Type B pancreatic cell (in vitro differentiated cells): ENCODE data around the gene TMEM132D. TPM values are rescaled to one million over a fixed set of nuclear protein-coding genes. Genes with fewer than 3 reads are reported as not detected.

Experiments
- DNase-seq: peaks from one replicate; pipeline ENCODE4 v3.0.0; 2021; ENCODE audit warnings: mixed read lengths; ENCODE audit not compliant: unreplicated experiment; ENCODE audit errors: extremely low spot score
- H3K27ac Mint-ChIP-seq: 2 replicates; pipeline ENCODE4 v1.8.0; 2021; ENCODE audit warnings: mild to moderate bottlenecking, mixed read lengths
- H3K27me3 Mint-ChIP-seq: 2 replicates; pipeline ENCODE4 v1.8.0; 2021; ENCODE audit warnings: mixed read lengths
- H3K36me3 Mint-ChIP-seq: 2 replicates; pipeline ENCODE4 v1.8.0; 2021; ENCODE audit warnings: mixed read lengths
- H3K4me1 Mint-ChIP-seq: one replicate; pipeline ENCODE4 v1.8.0; 2021; ENCODE audit warnings: mixed read lengths; ENCODE audit not compliant: unreplicated experiment
- H3K4me3 Mint-ChIP-seq: 2 replicates; pipeline ENCODE4 v1.8.0; 2021; ENCODE audit warnings: mild to moderate bottlenecking, mixed read lengths
- H3K9me3 Mint-ChIP-seq: 2 replicates; pipeline ENCODE4 v1.8.0; 2021; ENCODE audit warnings: mixed read lengths
- total RNA-seq: library from RNA; stranded (reverse); gene quantifications from 2 replicates; pipeline ENCODE4 v1.2.1, GENCODE V29; 2021; ENCODE audit warnings: low replicate concordance
- TF ChIP-seq, protein P1 (sequence below): fragments of 200-600 bp; sonication (generic); conservative IDR thresholded peaks from 2 replicates; pipeline ENCODE4 v1.5.0; 2021; ENCODE audit warnings: antibody characterized with exemption, mild to moderate bottlenecking

Gene TMEM132D
- total RNA-seq, 1 donor from 2014 or later: 1.8 TPM

DNA sequence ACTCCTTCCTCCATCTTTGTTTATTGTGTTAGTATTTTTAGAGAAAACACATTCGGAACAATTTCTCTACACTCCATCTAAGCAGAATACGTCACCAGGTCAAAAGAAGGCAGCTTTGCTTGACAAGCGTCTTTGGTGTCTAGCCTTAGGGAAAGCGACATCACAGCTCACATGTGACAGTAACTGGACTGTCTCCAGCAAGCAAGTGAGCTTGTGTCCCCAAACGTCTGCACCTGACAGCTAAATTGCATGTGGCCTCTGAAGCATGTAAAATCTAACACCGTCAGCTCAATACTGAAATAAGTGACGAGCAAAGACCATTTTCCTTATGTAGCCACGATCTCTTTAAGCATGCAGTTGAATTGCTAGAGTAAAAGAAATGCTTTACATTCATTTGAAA, 540.8 kb downstream of the TMEM132D start:
- H3K27ac Mint-ChIP-seq: no peak overlapping the region

DNA sequence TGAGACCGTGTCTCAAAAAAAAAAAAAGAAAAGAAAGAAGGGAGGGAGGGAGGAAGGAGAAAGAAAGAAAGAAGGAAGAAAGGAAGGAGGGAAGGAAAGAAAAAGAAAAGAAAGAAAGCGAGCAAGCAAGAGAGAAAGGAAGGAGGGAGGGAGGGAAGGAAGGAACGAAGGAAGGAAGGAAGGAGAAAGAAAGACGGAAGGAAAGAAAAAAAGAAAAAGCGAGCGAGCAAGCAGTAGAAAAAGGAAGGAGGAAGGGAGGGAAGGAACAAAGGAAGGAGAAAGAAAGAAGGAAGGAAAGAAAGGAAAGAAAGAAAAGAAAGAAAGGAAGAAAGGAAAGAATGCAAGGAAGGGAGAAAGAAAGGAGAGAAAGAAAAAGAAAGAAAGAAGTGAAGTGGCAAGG, 546.6 kb downstream of the TMEM132D start:
- no peaks in the 10 kb centered on the region for H3K4me1 Mint-ChIP-seq
- TF ChIP-seq, protein P1, sequence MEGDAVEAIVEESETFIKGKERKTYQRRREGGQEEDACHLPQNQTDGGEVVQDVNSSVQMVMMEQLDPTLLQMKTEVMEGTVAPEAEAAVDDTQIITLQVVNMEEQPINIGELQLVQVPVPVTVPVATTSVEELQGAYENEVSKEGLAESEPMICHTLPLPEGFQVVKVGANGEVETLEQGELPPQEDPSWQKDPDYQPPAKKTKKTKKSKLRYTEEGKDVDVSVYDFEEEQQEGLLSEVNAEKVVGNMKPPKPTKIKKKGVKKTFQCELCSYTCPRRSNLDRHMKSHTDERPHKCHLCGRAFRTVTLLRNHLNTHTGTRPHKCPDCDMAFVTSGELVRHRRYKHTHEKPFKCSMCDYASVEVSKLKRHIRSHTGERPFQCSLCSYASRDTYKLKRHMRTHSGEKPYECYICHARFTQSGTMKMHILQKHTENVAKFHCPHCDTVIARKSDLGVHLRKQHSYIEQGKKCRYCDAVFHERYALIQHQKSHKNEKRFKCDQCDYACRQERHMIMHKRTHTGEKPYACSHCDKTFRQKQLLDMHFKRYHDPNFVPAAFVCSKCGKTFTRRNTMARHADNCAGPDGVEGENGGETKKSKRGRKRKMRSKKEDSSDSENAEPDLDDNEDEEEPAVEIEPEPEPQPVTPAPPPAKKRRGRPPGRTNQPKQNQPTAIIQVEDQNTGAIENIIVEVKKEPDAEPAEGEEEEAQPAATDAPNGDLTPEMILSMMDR: no peak
- no peak for DNase-seq
- no peak overlapping the region for H3K4me3 Mint-ChIP-seq
- H3K27me3 Mint-ChIP-seq: peaks cover 38% of the 10 kb centered on the region
- H3K27ac Mint-ChIP-seq: no peak overlapping the region
- H3K36me3 Mint-ChIP-seq: no peaks in the 10 kb centered on the region
- no peaks in the 10 kb centered on the region for H3K9me3 Mint-ChIP-seq

More for the DNA sequence above, 540.8 kb downstream of the TMEM132D start:
- Mint-ChIP-seq H3K9me3 (no peaks in the 10 kb centered on the region), H3K4me3 (no peak overlapping the region), H3K27me3 (peaks cover 47% of the 10 kb centered on the region), H3K36me3 (no peaks in the 10 kb centered on the region), H3K4me1 (no peaks in the 10 kb centered on the region)
- DNase-seq: no peak
- TF ChIP-seq, protein P1: no peak

DNA sequence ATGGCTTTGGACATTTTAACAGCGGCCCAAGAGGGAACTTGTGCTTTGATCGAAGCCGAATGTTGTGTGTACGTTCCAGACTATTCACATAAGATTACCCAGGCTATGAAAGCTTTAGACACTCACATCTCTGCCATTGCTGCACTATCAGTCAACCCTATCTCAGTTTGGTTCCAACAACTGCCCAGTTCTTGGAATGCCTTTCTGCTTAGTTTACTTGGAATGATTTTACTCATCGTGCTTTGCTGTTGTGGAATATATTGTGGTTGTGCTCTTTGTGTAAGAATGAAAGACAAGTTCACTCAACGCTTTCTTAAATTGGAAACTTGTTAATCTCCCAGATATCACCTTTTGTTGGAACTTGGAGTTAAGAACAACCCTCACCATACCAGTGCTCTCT, 552.3 kb downstream of the TMEM132D start:
- Mint-ChIP-seq H3K27ac (no peak overlapping the region), H3K4me3 (no peak overlapping the region), H3K27me3 (peaks cover 21% of the 10 kb centered on the region), H3K4me1 (no peaks in the 10 kb centered on the region), H3K9me3 (no peaks in the 10 kb centered on the region), H3K36me3 (no peaks in the 10 kb centered on the region)
- TF ChIP-seq, protein P1: no peak
- no peak for DNase-seq

DNA sequence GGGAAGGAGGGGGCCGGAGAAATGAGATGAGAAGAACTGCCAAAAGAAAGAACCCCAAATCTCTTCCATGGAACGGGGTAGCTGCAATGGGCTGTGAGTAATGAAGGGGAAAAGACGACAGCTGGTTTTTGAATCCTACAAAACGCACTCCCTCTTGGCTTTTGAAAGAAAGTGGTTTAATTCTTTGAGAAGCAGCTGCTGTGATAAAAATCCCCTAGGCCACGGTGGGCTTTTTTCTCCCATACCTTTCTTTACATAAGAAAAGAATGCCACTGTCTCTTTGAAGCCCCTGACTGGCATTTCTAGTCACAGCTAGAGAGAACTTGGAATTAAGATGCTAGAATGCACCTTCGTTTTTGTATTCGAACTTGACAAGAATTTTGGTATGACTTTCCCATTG, 564.5 kb downstream of the TMEM132D start:
- TF ChIP-seq, protein P1: no peak
- no peaks in the 10 kb centered on the region for H3K36me3 Mint-ChIP-seq
- H3K4me3 Mint-ChIP-seq: no peak overlapping the region
- no peaks in the 10 kb centered on the region for H3K9me3 Mint-ChIP-seq
- H3K4me1 Mint-ChIP-seq: no peaks in the 10 kb centered on the region
- no peak for DNase-seq
- peaks cover 14% of the 10 kb centered on the region for H3K27me3 Mint-ChIP-seq
- no peak overlapping the region for H3K27ac Mint-ChIP-seq

DNA sequence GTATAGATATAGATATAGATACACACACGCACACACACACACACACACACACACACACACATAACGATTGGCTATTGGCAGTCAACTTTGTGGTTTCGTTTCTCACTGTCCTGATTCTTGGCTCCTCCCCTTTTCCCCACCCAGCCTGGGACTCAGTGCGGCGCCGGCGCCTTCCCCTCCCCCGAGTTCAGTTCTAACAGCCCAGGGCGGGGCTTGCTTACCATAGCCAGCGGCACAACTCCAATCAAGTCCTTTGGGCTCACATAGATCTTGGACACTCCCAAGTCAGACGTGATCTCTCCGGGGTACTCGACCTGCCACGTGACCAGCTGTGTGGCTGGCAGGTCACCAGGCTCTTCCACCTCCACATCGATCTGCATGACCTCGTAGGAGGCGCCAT, 566.4 kb downstream of the TMEM132D start:
- Mint-ChIP-seq H3K36me3 (no peaks in the 10 kb centered on the region), H3K27ac (no peak overlapping the region), H3K4me3 (no peak overlapping the region), H3K27me3 (peaks cover 17% of the 10 kb centered on the region), H3K9me3 (no peaks in the 10 kb centered on the region), H3K4me1 (no peaks in the 10 kb centered on the region)
- no peak for DNase-seq
- TF ChIP-seq, protein P1: no peak

DNA sequence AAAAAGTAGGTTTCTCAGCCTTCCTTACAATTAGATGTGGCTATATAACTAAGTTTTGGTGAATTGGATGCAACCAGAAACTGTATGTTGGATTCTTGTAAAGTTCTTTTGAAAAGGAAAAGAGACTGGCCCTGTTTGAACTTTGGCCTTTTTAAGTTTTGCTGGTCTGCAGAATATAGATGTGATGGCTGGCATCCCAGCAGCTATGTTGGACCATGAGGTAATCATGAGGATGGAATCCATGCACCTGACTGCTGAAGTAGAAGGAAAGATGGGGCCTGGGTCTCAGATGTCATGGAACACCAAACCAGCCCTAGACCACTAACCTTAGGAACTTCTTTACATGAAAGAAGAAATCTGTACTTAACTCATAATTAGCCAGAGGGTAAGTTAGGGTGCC, 568.1 kb downstream of the TMEM132D start:
- no peak for DNase-seq
- Mint-ChIP-seq H3K4me3 (no peak overlapping the region), H3K27ac (no peak overlapping the region), H3K9me3 (no peaks in the 10 kb centered on the region), H3K4me1 (no peaks in the 10 kb centered on the region), H3K36me3 (no peaks in the 10 kb centered on the region), H3K27me3 (peaks cover 17% of the 10 kb centered on the region)
- TF ChIP-seq, protein P1: no peak
